Activated CD4-positive, alpha-beta T cell treated with anti-CD3 and anti-CD28 coated beads, Interleukin-2, amount 50 U/mL, for 48 hours (primary cell): ENCODE results near the gene ATG13.

ENCODE experiments used
- DNase-seq, 2 experiments: peaks; one replicate each; pipeline ENCODE4 v3.0.0-alpha.2; 2020

The ATG13 gene

GRCh38 chr11:46677169-46677568 is 59.8 kb downstream of the ATG13 start:
- DNase-seq: no peak

GRCh38 chr11:46677991-46678740 is 60.8 kb downstream of the ATG13 start:
- no peak for DNase-seq

- no peak for DNase-seq
Observed at GRCh38 chr11:46678741-46679130, 61.4 kb downstream of the ATG13 start.

GRCh38 chr11:46679241-46680163 is 62.1 kb downstream of the ATG13 start:
- DNase-seq: no peak

- no peak for DNase-seq
Observed at GRCh38 chr11:46680164-46680760, 62.9 kb downstream of the ATG13 start.

GRCh38 chr11:46680815-46681214 is 63.5 kb downstream of the ATG13 start:
- DNase-seq: no peak

GRCh38 chr11:46681814-46682213 is 64.5 kb downstream of the ATG13 start:
- DNase-seq: no peak

- no peak for DNase-seq
Observed at GRCh38 chr11:46682773-46683752, 65.7 kb downstream of the ATG13 start.

- no peak for DNase-seq
Observed at GRCh38 chr11:46684367-46684766, 67.0 kb downstream of the ATG13 start.

- no peak for DNase-seq
Observed at GRCh38 chr11:46686886-46687795, 69.8 kb downstream of the ATG13 start.

- no peak for DNase-seq
Observed at GRCh38 chr11:46690702-46691101, 73.3 kb downstream of the ATG13 start.

- no peak for DNase-seq
Observed at GRCh38 chr11:46692450-46692849, 75.1 kb downstream of the ATG13 start.

GRCh38 chr11:46693597-46694012 is 76.3 kb downstream of the ATG13 start:
- no peak for DNase-seq

GRCh38 chr11:46694072-46694471 is 76.7 kb downstream of the ATG13 start:
- no peak for DNase-seq

- DNase-seq: no peak
Observed at GRCh38 chr11:46694607-46695006, 77.3 kb downstream of the ATG13 start.

- no peak for DNase-seq
Observed at GRCh38 chr11:46695345-46696211, 78.2 kb downstream of the ATG13 start.

GRCh38 chr11:46696212-46696558 is 78.8 kb downstream of the ATG13 start:
- DNase-seq: no peak

GRCh38 chr11:46697303-46697702 is 80.0 kb downstream of the ATG13 start:
- no peak for DNase-seq

GRCh38 chr11:46697723-46698122 is 80.4 kb downstream of the ATG13 start:
- no peak for DNase-seq

- DNase-seq: no peak
Observed at GRCh38 chr11:46698597-46698996, 81.2 kb downstream of the ATG13 start.
